Right lobe of liver (tissue), 4 donors: ENCODE data around the gene CCDC149.

Experiments
- CTCF ChIP-seq, 4 donors: fragments of 200-600 bp in 3 of 4; fragments of 450-650 bp in 1 of 4; IDR thresholded peaks; one replicate each; pipeline versions ENCODE4 v1.5.1 to v1.8.0; 2016 to 2022; ENCODE audit warnings: antibody characterized with exemption in 4 of 4, mild to moderate bottlenecking in 2 of 4
- POLR2A ChIP-seq: fragments of 450-650 bp; IDR thresholded peaks from one replicate; pipeline ENCODE4 v1.6.1; 2017; ENCODE audit warnings: antibody characterized with exemption, mild to moderate bottlenecking
- donor health status: DM: no; HTN: no; CAD: no.
- donor health status: DM: no; HTN: no; CAD: no.
- donor health status: DM: no; HTN: yes; CAD: no.

- TF ChIP-seq CTCF (IDR thresholded peaks at IDR 0.05), result no peak
- TF ChIP-seq POLR2A, result no peak
These were observed 19.8 kb upstream of the CCDC149 start for GRCh38 chr4:24932515-24933225.
